HG03520 (cell line): ENCODE data around the gene UBQLN4.

Experiments
- ATAC-seq: cut with Tn5 transposase; IDR thresholded peaks from one replicate; pipeline ENCODE4 v1.9.1; 2021; ENCODE audit warnings: mild to moderate bottlenecking, moderate library complexity; ENCODE audit not compliant: unreplicated experiment

Gene UBQLN4

DNA sequence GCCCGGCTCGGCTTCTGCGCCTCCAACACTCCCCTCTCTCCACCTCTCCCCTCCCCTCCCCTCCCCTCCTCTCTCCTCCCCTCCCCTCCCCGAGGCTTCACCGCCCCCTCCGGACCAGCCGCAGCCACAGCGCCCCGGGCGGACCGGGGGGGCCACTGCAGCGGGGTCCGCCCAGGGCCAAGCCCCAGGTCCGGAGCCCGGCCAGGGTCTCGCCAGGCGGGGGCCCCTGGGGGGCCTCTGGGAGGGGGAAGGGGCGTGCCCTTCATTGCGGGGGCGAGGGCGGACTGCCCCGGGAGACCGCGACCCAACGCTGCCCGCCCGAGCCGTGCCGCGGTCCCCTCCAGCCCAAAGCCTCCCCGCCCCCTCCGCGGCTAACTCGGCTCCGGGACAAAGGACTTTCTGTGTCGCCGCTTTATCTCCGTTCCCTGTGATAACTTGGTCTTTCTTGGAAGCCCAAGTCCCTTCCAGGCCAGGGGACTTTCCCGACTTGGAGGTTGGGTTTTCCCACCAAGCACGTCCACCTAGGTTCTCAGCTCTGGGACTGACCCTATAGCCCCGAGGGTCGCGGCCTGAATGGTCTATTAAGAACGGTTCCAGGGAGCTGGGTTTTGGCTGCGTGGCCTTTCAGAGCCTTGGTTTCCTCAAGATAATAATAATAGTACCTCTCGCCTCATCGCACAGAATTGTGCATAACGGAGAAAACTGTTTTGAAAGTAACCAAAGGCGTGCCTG, at the start of gene UBQLN4:
Gene UBQLN4, minus strand, starts transcription at position 31 of the 732 bp plus-strand sequence. CDS start 97 bp downstream, outside the sequence.
- ATAC-seq, result peak; percentile 44

DNA sequence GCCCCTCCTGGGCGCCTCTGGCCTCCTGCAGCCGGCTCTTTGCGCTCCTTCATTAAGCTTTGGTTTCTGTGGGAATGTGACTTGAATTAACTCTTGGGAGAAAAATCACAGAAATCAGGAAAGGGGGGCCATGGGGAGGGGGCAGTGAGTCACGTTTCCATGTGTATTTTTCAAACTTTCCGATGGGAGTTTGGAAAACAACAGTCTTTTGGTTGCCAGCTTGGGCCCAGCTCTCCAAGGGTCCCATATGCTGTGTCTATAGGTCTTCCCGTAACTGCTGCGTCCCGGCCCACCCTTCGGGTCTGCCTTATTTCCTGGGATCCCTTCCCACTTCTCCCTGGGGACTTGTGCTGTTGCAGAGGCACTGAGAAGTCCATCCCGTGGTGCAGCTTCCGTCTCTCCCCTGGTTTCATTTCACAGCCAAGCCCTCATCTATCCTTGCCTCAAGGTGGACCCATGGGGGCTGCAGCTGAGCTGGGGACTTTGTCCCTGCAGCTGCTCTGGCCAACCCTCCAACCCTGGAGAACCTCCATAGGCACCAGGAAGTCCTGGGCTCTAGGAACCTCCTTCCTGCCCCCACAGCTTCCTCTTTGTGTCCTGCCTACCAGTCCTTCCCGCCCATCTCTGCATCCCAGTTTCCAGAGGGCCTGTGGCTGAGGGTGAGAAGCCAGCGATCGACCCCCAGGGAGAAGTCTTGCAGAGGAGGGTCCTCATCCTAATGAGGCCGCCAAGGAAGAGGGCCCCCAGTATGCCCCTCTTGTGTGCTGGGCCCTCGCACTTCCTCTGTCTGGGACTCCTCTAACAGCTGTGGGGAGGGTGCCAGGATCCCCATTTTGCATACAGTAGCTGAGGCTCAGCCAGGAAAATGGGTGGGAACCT, 49.3 kb upstream of the UBQLN4 start:
- no peak for ATAC-seq

DNA sequence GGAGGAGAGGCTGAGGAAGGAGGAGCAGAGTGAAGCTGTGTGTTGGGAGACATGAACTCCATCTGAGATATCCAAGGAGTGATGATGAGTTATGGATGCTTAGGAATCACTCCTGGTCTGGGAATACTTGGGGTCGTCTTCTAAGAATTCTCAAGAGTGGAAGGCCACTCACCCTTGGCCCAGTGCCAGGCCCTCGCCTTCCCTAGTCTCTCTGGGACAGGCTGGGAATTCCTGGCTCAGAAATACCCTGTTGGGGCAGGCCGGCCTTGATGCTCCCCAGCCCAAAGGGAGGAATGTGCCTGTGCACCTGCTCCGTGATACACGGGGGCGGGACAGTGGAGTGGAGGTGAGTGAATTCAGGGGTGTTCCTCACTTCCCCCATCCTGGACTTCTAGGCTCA, 48.3 kb upstream of the UBQLN4 start:
- no peak for ATAC-seq

DNA sequence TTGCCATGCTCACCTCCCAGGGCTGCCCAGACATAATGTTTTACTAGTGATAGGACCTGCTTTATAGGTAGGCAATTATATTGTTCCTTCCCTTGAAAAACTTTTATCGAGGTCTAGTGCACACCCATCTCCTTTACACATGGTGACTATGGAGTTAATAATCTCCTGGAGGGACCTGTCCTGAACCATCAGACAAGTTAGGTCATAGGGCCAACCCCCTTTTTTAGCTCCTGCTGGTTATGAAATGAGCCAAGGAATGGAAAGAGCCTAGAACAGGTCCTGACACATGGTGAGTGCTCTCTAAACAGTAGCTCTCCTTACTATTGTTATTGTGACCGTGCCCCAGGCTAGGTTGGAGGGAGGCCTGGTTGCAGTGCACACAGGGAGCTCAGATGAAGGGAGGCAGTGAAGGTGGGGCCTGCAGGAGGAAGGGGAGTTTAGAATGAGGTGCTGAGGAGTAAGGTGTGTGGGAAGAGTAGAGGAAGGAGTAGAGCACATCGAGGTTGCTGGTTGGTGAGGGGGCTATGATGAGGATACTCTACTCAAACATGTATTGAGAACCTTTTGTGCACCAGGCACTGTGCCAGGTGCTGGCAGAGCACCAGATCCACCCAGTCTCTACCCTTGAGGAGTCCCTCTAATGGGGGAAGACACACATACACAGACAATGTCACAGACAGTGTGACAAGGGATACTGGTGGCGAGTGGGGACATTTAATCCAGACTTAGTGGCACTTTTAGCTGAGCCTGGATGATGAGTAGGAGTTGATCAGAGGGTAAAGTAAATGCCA, 46.8 kb upstream of the UBQLN4 start:
- no peak for ATAC-seq

DNA sequence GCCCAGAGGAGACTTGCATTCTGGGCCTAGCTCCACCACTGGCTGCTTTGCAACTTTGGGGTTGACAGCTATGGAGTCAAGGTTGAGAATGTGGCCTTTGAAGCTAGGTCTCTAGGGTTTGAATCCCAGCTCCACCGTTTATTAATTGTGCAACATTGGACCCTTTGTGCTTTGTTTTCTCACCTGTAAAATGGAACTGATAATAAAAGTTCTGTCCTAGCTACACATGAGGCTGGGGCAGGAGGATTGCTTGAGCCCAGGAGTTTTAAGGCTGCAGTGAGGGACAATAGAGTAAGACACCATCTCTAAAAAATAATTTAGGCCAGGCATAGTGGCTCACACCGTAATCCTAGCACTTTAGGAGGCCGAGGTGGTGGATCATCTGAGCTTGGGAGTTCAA, 45.7 kb upstream of the UBQLN4 start:
- ATAC-seq, result no peak

DNA sequence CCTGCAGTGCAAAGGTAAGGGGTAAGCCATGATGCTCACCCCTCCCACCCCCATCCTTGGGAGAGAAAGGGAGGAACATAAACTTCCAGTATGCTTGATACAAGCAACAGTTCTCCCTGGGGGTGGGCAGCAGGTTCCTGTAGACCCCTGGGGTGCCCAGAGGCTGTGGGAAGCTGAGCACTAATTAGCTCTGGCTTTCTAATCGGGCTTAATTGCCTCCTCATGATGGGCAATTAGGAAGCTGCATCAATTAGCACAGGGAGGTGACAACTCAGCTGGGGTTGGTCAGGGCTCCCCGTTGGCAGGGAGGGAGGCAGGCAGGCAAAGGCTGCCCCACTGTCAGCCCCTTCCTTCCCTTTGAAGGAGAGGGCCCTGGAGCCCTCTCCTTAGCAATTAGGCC, 45.2 kb upstream of the UBQLN4 start:
- ATAC-seq, result no peak

DNA sequence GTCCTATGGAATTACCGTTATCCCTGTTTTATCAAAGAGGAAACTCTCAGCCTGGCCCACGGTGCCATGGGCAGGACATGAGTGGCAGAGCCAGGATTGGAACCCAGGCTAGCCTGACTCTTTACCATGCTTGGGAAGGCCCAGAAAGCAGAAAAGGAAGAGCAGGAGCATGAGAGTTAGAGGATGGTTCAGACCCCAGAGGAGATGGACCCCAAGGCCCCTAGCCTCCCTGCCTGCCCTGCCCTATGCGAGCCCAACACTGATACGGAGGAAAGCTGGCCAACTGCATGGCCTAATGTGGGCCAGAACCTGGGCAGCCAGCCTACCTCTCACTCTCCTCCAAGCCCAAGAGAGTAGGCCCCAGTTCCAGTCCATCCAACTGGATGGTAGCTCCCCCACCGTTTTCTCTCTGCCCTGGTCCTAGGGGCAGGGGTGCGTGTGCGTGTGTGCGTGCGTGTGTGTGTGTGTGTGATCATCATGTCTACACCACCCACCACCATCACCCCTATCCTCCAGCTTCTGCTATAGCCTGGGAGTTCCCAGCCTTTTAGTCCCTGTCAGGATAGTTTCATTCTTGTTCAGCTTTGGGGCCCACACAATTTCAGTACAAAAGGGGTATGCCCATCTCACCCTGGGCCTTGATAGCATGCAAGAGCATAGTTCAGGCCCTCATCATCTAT, 44.0 kb upstream of the UBQLN4 start:
- no peak for ATAC-seq

DNA sequence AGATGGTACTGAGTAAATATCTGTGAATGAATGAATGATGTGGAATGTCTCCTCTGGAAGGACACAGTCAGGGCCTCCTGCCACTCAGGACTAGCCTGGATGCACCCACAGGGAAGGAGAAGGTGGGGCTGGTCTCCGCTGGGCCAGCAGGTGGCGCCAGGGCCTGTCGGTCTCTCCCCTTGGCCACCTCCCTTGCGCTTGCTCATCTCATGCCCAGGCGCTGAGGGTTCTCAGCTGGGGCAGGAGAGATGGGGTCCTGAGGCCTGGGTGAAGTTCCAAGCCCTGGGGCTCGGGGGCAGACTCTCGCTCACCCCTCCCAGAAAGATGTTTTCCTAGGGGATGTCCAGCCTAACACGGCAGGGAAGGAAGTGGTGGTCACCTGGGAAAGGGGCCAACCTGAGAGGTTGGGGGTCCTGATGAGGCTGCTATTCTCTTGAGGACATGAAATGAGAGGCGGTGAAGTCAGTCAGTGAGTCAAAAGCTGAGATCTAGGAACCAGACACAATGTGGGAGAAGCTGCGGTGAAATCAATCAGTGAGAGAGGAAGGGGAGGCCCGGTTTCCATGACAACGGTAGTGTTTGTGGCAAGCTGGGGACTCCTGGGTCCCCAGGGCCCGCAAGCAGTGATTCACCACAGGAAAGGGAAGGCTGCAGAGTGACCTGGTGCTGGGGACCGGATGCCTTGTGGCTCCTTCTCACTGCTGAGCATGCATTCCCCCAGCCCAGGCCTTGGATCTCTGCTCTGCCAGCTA, 43.2 kb upstream of the UBQLN4 start:
- no peak for ATAC-seq

DNA sequence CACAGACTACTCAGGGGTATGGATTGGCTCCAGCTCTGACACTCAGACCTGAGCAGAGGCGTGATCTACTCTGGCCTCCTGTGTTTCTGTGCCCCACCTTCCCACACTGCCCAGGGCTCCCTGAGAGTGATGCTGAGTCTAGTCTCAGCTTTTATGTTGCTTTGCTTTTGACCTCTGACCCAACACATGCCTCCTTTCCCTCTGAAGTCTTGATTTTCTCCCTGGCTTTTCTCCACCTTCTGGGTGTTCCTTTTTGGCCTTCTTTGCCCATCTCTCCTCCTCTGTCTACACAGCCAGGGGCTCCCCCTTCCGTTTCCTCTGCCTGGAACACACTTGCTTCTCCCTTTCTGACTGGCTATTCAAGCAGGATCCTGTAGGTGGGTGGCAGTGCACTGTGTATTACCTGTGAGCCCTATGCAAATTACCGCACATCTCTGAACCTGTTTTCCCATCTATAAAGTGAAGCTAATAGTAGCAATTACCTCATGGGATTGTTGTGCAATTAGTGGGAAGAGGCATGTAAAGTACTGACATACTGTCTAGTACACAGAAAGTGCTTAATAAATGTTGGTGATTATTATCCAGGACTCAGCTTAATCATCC, 42.4 kb upstream of the UBQLN4 start:
- no peak for ATAC-seq

DNA sequence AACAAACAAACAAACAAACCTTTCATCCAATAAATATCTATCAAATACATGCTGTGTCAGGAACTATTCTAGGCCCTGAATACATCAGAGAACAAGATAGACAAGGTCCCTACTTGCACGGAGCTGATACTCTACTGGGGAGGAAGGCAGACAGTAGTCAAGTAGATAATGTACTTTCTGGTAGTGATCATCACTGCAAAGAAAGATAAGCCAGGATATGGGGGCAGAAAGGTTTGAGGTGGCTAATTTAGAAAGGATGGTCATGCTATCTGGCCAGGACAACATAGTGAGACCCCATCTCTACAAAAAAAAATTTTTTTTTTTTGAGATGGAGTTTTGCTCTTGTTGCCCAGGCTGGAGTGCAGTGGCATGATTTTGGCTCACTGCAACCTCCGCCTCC, 38.0 kb upstream of the UBQLN4 start:
- ATAC-seq, result no peak

DNA sequence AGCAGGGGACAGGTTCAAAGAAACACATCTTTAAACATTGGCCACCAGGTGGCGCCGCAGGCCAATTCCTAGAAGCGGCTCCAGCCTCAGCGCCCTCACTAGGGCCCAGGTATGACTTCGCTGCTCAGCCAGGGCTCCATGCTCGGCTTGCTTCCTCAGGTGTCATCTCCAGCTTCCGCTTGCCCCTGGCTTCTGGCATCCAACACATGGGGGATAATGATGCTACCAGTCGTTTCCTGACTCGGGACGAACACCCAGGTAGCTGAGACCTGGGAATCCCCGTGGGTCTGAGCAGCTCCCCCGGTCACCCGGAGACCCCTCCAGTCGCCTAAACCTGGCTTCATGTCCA, 37.2 kb upstream of the UBQLN4 start:
- ATAC-seq, result no peak

DNA sequence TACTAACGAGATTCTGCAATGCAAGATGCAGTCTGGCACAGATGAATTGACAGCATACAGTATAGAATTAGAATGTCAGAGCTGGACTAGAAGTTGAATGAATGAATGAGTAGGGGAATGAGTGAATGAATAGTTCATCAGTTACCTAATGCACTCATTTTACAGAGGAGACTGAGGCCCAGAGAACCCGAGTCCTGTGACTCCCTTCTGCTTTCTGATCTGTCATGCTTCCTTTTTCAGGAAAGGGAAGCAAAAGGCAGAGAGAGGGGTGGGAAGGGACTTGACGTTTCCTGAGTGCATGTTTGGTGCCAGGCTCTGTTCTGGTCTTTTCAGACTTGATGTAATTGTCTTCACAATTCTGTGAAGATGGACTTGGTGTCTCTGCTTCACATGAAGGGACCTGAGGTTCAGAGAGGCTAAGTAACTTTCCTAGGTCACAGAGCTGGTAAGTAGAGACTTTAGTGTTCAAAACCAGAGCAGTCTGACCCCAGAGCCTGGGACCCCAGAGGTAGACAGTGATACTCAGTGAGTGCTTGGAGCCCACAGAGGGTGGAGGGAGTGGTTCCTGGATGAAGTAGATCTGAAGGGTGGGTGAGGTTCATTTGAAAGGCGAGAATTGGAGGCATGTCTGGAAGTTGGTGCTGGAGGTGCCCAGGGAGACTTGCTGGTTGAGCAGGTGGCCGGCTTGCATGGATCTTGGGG, 36.7 kb upstream of the UBQLN4 start:
- ATAC-seq, result no peak

DNA sequence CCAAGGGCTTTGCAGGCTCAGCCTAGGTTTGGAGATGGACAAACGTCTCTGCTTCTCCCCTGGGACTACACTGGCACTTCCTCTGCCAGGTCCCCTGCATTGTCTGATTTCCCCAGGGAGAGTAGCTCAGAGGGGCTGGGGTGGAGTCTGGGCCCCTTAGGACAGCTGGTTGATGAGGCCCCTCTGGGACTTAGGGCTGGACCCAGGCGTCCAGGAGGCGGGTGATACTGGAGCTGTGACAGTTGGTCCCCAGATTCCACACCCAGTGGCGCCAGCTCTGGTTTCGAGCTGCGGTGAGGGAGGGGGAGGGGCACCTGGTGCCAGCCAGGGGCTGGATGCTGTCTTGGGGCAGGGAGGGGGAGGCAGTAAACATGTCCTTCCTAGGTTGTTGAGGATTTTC, 36.1 kb upstream of the UBQLN4 start:
- no peak for ATAC-seq

DNA sequence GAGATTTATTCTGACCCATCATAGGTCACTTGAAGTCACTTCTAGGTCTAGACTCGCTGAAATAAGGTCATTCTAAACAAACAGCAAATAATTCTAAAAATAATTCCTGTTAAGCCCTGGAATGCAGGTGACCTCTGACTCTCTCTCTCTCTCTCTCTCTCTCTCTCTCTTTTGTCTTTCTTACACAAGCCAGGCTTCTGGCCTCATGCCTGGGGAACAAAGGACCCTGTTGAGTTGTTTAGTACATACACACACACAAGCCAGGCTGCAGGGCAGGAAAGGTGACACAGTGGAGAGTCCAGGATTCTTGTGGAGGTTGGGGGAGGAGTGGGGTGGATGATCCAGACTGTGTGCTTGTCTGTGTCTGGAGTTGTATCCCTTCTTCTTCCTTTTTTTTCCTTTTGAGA, 32.7 kb upstream of the UBQLN4 start:
- ATAC-seq, result no peak

DNA sequence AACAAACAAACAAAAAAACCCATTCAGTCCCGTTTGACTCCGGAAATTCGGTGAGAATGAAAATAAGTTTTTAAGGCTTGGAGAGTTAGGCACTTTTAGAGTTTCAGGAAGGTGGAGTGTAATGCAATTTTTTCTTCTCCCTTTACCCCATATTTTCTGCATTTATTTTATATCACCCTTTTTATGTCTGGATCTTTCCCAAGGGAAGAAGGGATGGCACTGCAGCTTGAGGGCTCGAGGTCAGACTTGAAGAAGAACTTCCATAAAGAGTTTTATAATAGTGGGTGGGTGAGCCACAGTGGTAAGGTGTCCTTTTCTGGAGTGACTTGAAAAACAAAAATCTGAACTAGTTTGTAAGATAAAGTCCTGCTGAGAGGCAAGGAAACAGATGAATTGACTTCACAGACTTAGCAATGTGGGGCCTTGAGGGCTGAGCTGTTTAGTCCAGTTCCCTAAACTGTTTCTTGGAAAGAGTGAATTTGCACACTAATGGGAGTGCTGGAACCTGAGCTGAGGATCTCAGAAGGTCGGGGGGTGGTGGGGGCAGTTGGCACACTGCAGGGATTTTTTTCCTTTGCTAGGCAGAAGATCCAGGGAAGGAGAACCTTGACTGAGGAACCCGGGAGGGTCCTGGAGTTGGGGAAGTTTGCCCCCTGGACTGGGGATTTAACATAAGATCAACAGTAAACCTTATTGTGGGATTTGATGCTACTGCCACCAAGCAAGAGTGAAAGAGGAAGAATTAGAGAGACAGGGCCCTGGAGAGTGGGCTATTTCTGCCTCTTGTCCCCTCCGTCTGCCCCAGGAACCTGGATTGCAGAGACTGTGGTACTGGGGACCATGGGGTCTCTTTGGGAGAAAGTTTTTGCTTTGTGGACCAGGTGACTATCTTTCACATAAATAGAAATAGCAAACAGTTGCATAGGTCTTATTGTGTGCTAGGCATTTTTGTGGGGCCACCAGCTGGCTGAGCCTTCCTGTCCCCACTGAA, 30.5 kb upstream of the UBQLN4 start:
- ATAC-seq, result no peak

DNA sequence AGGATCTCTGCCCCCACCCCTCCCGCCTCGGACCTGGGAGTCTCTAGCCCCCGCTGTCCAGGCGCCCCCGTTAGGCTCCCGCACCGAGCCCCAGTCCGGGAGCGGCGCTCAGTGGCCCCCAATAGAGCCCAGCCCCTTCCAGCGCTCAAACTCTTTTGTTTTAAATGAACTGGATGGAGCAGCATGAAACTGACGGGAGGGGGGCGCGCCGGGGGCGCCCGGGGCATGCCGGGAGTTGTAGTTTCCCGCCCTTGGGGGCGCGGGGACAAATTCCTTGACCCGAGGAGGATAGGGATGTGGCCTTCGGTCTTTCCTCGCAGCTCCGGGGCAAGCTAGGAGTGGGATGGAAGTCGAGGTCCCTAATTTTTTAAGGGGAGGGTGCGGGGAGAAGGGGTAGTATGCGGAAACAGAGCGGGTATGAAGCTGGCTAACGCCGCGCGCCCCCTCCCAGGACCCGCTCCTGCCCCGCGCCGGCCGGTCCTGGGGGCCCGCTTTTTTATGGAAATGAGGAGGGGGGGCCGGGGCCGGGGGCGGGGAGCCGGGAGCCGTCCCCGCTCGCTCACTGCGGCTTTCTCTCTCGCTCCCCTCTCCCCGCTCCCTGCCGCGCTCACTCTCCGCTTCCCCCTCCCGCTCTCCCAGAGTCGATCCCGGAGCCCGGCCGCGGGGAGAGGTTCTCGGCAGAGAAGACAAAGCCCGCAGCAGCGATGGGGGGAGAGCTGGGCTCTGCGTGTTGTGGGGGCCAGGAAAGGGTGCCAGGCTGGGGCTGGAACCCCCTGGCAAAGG, 28.9 kb upstream of the UBQLN4 start, which contains the start of gene MEX3A:
Gene MEX3A, minus strand, starts transcription at position 157 of the 783 bp plus-strand sequence. CDS start 467 bp downstream, outside the sequence.
- no peak for ATAC-seq

DNA sequence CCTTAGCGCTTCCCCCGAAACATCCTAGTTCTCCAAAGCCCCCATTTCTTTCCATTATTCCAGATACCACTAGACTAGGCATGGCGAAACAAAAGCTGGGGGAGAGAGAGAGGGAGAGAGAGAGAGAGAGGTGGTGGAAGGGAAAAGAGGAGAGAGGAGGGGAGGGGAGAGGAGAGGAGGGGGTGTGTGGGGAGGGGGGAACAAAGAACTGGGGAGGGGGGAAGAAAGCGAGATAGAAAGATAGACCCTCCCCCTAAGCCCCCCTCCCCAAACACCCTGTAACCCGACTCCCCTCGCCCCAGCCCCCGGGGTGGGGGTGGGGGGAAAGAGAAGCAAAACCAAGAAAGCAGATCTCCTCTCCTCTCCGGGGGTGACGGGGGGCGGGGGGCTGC, 28.3 kb upstream of the UBQLN4 start:
- ATAC-seq, result no peak
